Measurements from ENCODE around the gene NR2F2. TPM values are rescaled to one million over a fixed set of nuclear protein-coding genes. Genes with fewer than 3 reads are reported as not detected.

The NR2F2 gene
- total RNA-seq, 4 donors from 2014 or later, result 11.3 to 29.5 (median 18.4) TPM

DNA sequence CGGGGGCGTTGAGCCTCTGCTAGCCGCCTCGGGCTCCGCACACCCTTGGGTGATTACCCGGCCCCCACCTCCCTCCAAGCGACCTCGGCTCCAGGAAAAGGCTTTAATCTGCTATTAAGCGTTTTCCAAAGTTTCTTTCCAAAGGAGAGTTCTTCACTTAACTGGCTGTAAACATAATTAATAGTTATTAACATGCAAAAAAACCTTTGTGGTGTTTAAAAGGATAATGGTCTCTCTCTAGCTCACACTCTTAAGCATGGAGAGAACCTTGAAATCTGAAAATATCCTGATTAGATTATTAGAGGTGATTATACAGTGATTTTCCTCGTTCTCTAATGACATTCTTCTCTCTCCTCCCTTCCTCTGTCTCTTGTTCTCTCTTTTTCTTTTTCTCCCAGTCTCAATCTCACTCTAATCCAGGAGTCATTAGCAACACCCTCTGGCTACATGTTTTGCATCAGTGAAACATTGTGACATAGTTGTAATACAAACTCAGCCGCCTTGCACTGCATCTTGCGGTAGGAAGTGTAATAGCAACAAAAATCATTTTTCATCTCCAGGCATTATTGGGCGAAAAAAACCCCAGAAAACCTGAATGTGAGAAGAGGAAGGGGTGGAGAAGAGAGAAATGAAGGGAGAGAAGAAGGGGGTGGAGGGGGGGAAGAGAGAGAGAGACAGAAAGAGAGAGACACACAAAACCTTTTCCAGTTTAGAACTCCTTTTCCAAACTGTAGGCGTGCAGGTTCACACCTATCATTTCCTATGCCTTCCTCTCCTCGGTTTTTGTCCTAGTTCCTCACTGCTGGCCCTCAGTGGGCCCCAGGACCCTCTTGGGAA, 24.4 kb downstream of the NR2F2 start:
- Histone ChIP-seq H3K9me3 (no peaks in the 10 kb centered on the region), H3K27me3 (peaks cover 75% of the 10 kb centered on the region), H3K27ac (peak overlapping the region; percentile 77 to 97 (median 90)), H3K4me1 (peaks cover 0 to 40% (median 18%) of the 10 kb centered on the region in 4 donors), H3K4me3 (peak overlapping the region; percentile 13 to 55 (median 40)), H3K36me3 (no peaks in the 10 kb centered on the region)
- no peak for DNase-seq
- TF ChIP-seq POLR2A (IDR thresholded peaks at IDR 0.05) (no peak), EP300 (IDR thresholded peaks at IDR 0.05; ENCODE audit: low read depth) (no peak), POLR2AphosphoS5 (IDR thresholded peaks at IDR 0.05) (peak; percentile 51 to 54 (median 52))
- TF ChIP-seq, protein P1, sequence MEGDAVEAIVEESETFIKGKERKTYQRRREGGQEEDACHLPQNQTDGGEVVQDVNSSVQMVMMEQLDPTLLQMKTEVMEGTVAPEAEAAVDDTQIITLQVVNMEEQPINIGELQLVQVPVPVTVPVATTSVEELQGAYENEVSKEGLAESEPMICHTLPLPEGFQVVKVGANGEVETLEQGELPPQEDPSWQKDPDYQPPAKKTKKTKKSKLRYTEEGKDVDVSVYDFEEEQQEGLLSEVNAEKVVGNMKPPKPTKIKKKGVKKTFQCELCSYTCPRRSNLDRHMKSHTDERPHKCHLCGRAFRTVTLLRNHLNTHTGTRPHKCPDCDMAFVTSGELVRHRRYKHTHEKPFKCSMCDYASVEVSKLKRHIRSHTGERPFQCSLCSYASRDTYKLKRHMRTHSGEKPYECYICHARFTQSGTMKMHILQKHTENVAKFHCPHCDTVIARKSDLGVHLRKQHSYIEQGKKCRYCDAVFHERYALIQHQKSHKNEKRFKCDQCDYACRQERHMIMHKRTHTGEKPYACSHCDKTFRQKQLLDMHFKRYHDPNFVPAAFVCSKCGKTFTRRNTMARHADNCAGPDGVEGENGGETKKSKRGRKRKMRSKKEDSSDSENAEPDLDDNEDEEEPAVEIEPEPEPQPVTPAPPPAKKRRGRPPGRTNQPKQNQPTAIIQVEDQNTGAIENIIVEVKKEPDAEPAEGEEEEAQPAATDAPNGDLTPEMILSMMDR (IDR thresholded peaks at IDR 0.05), result peak; percentile 33 to 57 (median 40)
- in situ Hi-C loops (cut with MboI; ENCODE audit: low pct_ligation_motif_present in 1 of 4, low pct_unique_long_range_greater_than_20kb in 1 of 4, low sequenced_read_pairs in 3 of 4) (loop anchor here in 2 of 4 donors (25.0 kb wide), 3 partner anchors 532 to 1407 kb away; no protein-coding TSS in a partner anchor), intact Hi-C loops (cut with DNase I; ENCODE audit: low total_unique reads) (no loop called here)
- 18 to 32% methylated on average over 6 to 15 of the region's 15 CpGs for WGBS, 2 donors (ENCODE audit: low coverage in 1 of 2)

GRCh38 chr15:96355568-96356187, 25.2 kb downstream of the NR2F2 start:
- TF ChIP-seq POLR2AphosphoS5 (IDR thresholded peaks at IDR 0.05) (no peak), POLR2A (IDR thresholded peaks at IDR 0.05) (no peak), EP300 (IDR thresholded peaks at IDR 0.05; ENCODE audit: low read depth) (no peak)
- TF ChIP-seq, protein P1 (IDR thresholded peaks at IDR 0.05), result no peak
- Histone ChIP-seq H3K27me3 (peaks cover 82% of the 10 kb centered on the region), H3K4me1 (peaks cover 0 to 45% (median 21%) of the 10 kb centered on the region in 4 donors), H3K9me3 (no peaks in the 10 kb centered on the region), H3K27ac (peak overlapping the region; percentile 77 to 97 (median 90)), H3K36me3 (no peaks in the 10 kb centered on the region), H3K4me3 (no peak overlapping the region)
- in situ Hi-C loops (cut with MboI; ENCODE audit: low pct_ligation_motif_present in 1 of 4, low pct_unique_long_range_greater_than_20kb in 1 of 4, low sequenced_read_pairs in 3 of 4) (loop anchor here in 2 of 4 donors (25.0 kb wide), 3 partner anchors 532 to 1407 kb away; no protein-coding TSS in a partner anchor), intact Hi-C loops (cut with DNase I; ENCODE audit: low total_unique reads) (no loop called here)
- 57% methylated on average over 7 of the region's 7 CpGs; no CpG with 5 or more reads in 1 of the 2 donors for WGBS, 2 donors (ENCODE audit: low coverage in 1 of 2)
- no peak for DNase-seq

GRCh38 chr15:96356494-96357455, 26.3 kb downstream of the NR2F2 start:
- peaks cover 87% of the 10 kb centered on the region for H3K27me3 ChIP-seq
- TF ChIP-seq, protein P1 (IDR thresholded peaks at IDR 0.05), result peak; percentile 94 to 99 (median 97)
- no peak for TF ChIP-seq POLR2A (IDR thresholded peaks at IDR 0.05)
- peak in 1 of 3 donors; percentile 40 for TF ChIP-seq POLR2AphosphoS5 (IDR thresholded peaks at IDR 0.05)
- H3K27ac ChIP-seq, result peak overlapping the region; percentile 68 to 74 (median 72)
- intact Hi-C loops (cut with DNase I; ENCODE audit: low total_unique reads), result no loop called here
- peaks cover 0 to 45% (median 21%) of the 10 kb centered on the region in 4 donors for H3K4me1 ChIP-seq
- WGBS, 2 donors (ENCODE audit: low coverage in 1 of 2), result 0 to 2% methylated on average over 5 to 37 of the region's 67 CpGs
- peak; percentile 83 for DNase-seq
- H3K9me3 ChIP-seq, result no peaks in the 10 kb centered on the region
- H3K4me3 ChIP-seq, result peak overlapping the region; percentile 10 to 78 (median 50)
- no peaks in the 10 kb centered on the region for H3K36me3 ChIP-seq
- in situ Hi-C loops (cut with MboI; ENCODE audit: low pct_ligation_motif_present in 1 of 4, low pct_unique_long_range_greater_than_20kb in 1 of 4, low sequenced_read_pairs in 3 of 4), result loop anchor here in 2 of 4 donors (25.0 kb wide), 3 partner anchors 531 to 1406 kb away; no protein-coding TSS in a partner anchor

All from transverse colon (tissue), 4 donors.